K562 (cell line): Measurements from ENCODE around the gene STAG2. TPM values are rescaled to one million over a fixed set of nuclear protein-coding genes. Genes with fewer than 3 reads are reported as not detected.
A peak's percentile ranks its signal among the peaks of the same experiment; 100 is the strongest.

Experiments used
- ATF2 ChIP-seq: sonication (generic); formaldehyde crosslinking; IDR thresholded peaks from 2 replicates; pipeline ENCODE4 v1.8.1; 2022; ENCODE audit warnings: missing genetic modification reagents
- CREBBP ChIP-seq: IDR thresholded peaks from one replicate; pipeline ENCODE4 v1.6.1; 2012; ENCODE audit warnings: low read depth, mild to moderate bottlenecking, control low read depth, inconsistent platforms, low read length
- DIDO1 ChIP-seq: fragments of 450-650 bp; IDR thresholded peaks from 2 replicates; pipeline ENCODE4 v1.6.1; 2016; ENCODE audit warnings: low read depth, missing biosample characterization, missing genetic modification characterization
- DPF2 ChIP-seq: fragments of 450-650 bp; IDR thresholded peaks from 2 replicates; pipeline ENCODE4 v1.6.1; 2016
- ETS2 ChIP-seq: IDR thresholded peaks from 2 replicates; pipeline ENCODE4 v1.6.1; 2016; ENCODE audit warnings: borderline replicate concordance, missing genetic modification characterization, mild to moderate bottlenecking, moderate library complexity, missing compliant biosample characterization; ENCODE audit not compliant: poor library complexity, severe bottlenecking
- FOXP1 ChIP-seq: sonication (generic); formaldehyde crosslinking; IDR thresholded peaks from 2 replicates; pipeline ENCODE4 v1.8.0; 2022; ENCODE audit warnings: mild to moderate bottlenecking, missing genetic modification reagents
- HDAC2 ChIP-seq: fragments of 450-650 bp; IDR thresholded peaks from 2 replicates; pipeline ENCODE4 v1.6.1; 2016; ENCODE audit warnings: mild to moderate bottlenecking
- HLTF ChIP-seq: fragments of 450-650 bp; IDR thresholded peaks from 2 replicates; pipeline ENCODE4 v1.6.1; 2016
- MNT ChIP-seq, 2 experiments: fragments of 450-650 bp; conservative IDR thresholded peaks; 2 replicates each; pipeline ENCODE4 v1.6.1; 2017; ENCODE audit warnings: mild to moderate bottlenecking in 2 of 2, moderate library complexity in 2 of 2
- NCOA4 ChIP-seq: fragments of 450-650 bp; IDR thresholded peaks from 2 replicates; pipeline ENCODE4 v1.6.1; 2018; ENCODE audit warnings: mild to moderate bottlenecking; ENCODE audit not compliant: partially characterized antibody
- NFE2 ChIP-seq: IDR thresholded peaks from 2 replicates; pipeline ENCODE4 v1.6.1; 2014; ENCODE audit warnings: antibody characterized with exemption, low read depth
- NFE2L1 ChIP-seq: fragments of 450-650 bp; IDR thresholded peaks from 2 replicates; pipeline ENCODE4 v1.6.1; 2016; ENCODE audit warnings: missing genetic modification characterization, low read depth, mild to moderate bottlenecking, missing compliant biosample characterization, moderate library complexity, borderline replicate concordance
- NFYB ChIP-seq: IDR thresholded peaks from 2 replicates; pipeline ENCODE4 v1.6.1; 2011; ENCODE audit warnings: mild to moderate bottlenecking, moderate library complexity; ENCODE audit not compliant: insufficient read length; ENCODE audit errors: extremely low read depth
- PHB ChIP-seq: fragments of 250-450 bp; sonication (Bioruptor Pico); IDR thresholded peaks from 2 replicates; pipeline ENCODE4 v1.5.0; 2021
- PHB2 ChIP-seq: fragments of 450-650 bp; IDR thresholded peaks from 2 replicates; pipeline ENCODE4 v1.6.1; 2017; ENCODE audit warnings: low read depth
- POLR2A ChIP-seq: fragments of 450-650 bp; conservative IDR thresholded peaks from 2 replicates; pipeline ENCODE4 v1.6.1; 2016
- PPARD ChIP-seq: fragments of 250-450 bp; sonication (Bioruptor Pico); IDR thresholded peaks from 2 replicates; pipeline ENCODE4 v1.8.0; 2022; ENCODE audit warnings: inconsistent platforms, mild to moderate bottlenecking, moderate library complexity
- RHOXF2B ChIP-seq: fragments of 250-450 bp; sonication (Bioruptor Pico); conservative IDR thresholded peaks from 2 replicates; pipeline ENCODE4 v1.5.1; 2021
- SLC30A9 ChIP-seq: fragments of 250-450 bp; sonication (Bioruptor Pico); IDR thresholded peaks from 2 replicates; pipeline ENCODE4 v1.8.0; 2022; ENCODE audit warnings: mild to moderate bottlenecking, moderate library complexity
- SMARCE1 ChIP-seq: fragments of 450-650 bp; IDR thresholded peaks from 2 replicates; pipeline ENCODE4 v1.7.1; 2016; ENCODE audit warnings: mild to moderate bottlenecking
- TBP ChIP-seq: optimal IDR thresholded peaks from 2 replicates; pipeline ENCODE3; 2011; ENCODE audit warnings: low read depth, low read length, improper control_type of control experiment
- TOE1 ChIP-seq, 2 experiments: fragments of 450-650 bp in 1 of 2; sonication (generic) in 1 of 2; formaldehyde crosslinking in 1 of 2; IDR thresholded peaks; 2 replicates each; pipeline versions ENCODE4 v1.7.1 to v1.8.0; 2016 to 2022; ENCODE audit warnings: borderline replicate concordance in 2 of 2, mild to moderate bottlenecking in 2 of 2, antibody characterized with exemption in 1 of 2, inconsistent platforms in 1 of 2, low read depth in 1 of 2, missing genetic modification reagents in 1 of 2, moderate library complexity in 1 of 2
- U2AF2 ChIP-seq: fragments of 200-400 bp; formaldehyde crosslinking; optimal IDR thresholded peaks from 2 replicates; pipeline ENCODE3; 2017; ENCODE audit warnings: low read depth, mild to moderate bottlenecking, low read length
- YBX1 ChIP-seq: fragments of 450-650 bp; IDR thresholded peaks from 2 replicates; pipeline ENCODE4 v1.7.1; 2016; ENCODE audit warnings: mild to moderate bottlenecking
- ZC3H8 ChIP-seq: fragments of 450-650 bp; IDR thresholded peaks from 2 replicates; pipeline ENCODE4 v1.6.1; 2017
- ZEB2 ChIP-seq: fragments of 450-650 bp; IDR thresholded peaks from 2 replicates; pipeline ENCODE4 v1.6.1; 2016
- ZFP1 ChIP-seq: fragments of 450-650 bp; formaldehyde crosslinking; IDR thresholded peaks from 2 replicates; pipeline ENCODE4 v1.4.0; 2020; ENCODE audit warnings: mild to moderate bottlenecking, mixed read lengths
- polyA plus RNA-seq, 8 experiments: library from polyadenylated mRNA; depleted of rRNA in 4 of 8; stranded (reverse) in 5 of 8; unstranded in 3 of 8; fragments of >200 nt; fragmentation: Nextera tagmentation in 2 of 8; fragmentation: Illumina TruSeq in 1 of 8; extraction: Ambion mirVana in 2 of 8; extraction: Trizol in 1 of 8; gene quantifications; 2 replicates each; pipeline versions ENCODE4 v1.2.1 to v1.2.3, GENCODE V29; 2011 to 2014; ENCODE audit warnings: inconsistent platforms in 1 of 8, missing spikeins in 1 of 8
- total RNA-seq, 7 experiments: library from RNA; depleted of rRNA in 6 of 7; stranded (reverse); fragments of >200 nt in 6 of 7; fragmentation: Illumina TruSeq in 2 of 7; extraction: Trizol in 2 of 7; gene quantifications; 2 replicates each; pipeline versions ENCODE4 v1.2.1 to v1.2.3, GENCODE V29; 2011 to 2021; ENCODE audit warnings: low replicate concordance in 1 of 7
- TF ChIP-seq, protein P1 (sequence below): fragments of 250-450 bp; sonication (Bioruptor Pico); IDR thresholded peaks from 2 replicates; pipeline ENCODE4 v1.8.0; 2022; ENCODE audit warnings: moderate library complexity, mild to moderate bottlenecking, inconsistent platforms

Gene STAG2
- total and polyA plus RNA-seq, 9 of the 15 experiments (the other 6 are each of a cell fraction or from before 2014, with no cell fraction given) = 40.3 to 133 (median 90.1) TPM

DNA sequence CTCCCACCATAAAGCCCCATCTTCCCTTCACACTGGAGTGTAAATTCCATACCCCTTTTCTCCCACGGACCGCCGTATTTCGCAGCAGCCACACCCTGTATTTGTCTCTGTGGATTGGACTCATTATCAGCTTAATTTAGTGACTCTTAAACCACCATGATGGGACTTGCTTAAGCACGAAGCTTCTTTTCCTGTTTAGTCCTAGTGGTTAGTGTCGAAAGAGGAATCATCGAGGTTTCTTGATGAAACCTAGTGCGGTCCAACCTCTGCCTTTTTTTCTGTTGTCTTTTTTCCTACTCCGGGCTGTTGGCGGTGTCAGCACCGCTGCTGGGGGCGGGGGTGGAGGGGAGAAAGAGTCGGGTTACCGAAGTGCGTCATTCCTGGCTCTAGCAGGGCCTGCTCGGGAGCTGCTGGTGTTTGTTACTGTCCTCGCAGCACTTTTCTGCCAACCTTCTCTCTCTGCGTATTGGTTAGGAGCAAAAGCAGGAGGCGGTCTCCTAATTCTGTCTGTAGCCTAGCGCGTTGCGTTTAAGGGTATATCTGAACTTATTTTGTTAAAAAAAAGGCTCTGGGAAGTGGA lies 1.4 kb downstream of the STAG2 start (continued):
- no peak for TF ChIP-seq TOE1 (IDR thresholded peaks at IDR 0.05; ENCODE audit: borderline replicate concordance)
- no peak for TF ChIP-seq TOE1 (CRISPR knock-in tag; IDR thresholded peaks at IDR 0.05; ENCODE audit: borderline replicate concordance, low read depth)
- TF ChIP-seq ETS2 = no peak
- no peak for TF ChIP-seq PHB (CRISPR knock-in tag)
- TF ChIP-seq ZFP1 (CRISPR knock-in tag) = no peak
- TF ChIP-seq YBX1 = no peak
- peak; percentile 53 to 63; a peak in 3 of 4 replicates for TF ChIP-seq MNT (conservative IDR thresholded peaks at IDR 0.05)
- no peak for TF ChIP-seq SMARCE1
- TF ChIP-seq ZC3H8 = no peak
- no peak for TF ChIP-seq ATF2 (CRISPR knock-in tag)
- no peak for TF ChIP-seq NFE2L1 (tag)
- TF ChIP-seq HLTF = no peak
- TF ChIP-seq U2AF2 = no peak
- TF ChIP-seq ZEB2 = no peak
- TF ChIP-seq PHB2 = no peak
- no peak for TF ChIP-seq NCOA4
- peak; percentile 94 for TF ChIP-seq TBP
- TF ChIP-seq FOXP1 (CRISPR knock-in tag) = no peak
- no peak for TF ChIP-seq NFYB
- TF ChIP-seq HDAC2 = no peak
- no peak for TF ChIP-seq DIDO1 (tag)
- TF ChIP-seq DPF2 = peak; percentile 44; the same call in 1 of the 2 replicates
- TF ChIP-seq SLC30A9 = no peak
- TF ChIP-seq PPARD (CRISPR knock-in tag) = no peak
- peak; percentile 85 for TF ChIP-seq POLR2A
- TF ChIP-seq, protein P1, sequence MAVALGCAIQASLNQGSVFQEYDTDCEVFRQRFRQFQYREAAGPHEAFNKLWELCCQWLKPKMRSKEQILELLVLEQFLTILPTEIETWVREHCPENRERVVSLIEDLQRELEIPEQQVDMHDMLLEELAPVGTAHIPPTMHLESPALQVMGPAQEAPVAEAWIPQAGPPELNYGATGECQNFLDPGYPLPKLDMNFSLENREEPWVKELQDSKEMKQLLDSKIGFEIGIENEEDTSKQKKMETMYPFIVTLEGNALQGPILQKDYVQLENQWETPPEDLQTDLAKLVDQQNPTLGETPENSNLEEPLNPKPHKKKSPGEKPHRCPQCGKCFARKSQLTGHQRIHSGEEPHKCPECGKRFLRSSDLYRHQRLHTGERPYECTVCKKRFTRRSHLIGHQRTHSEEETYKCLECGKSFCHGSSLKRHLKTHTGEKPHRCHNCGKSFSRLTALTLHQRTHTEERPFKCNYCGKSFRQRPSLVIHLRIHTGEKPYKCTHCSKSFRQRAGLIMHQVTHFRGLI (CRISPR knock-in tag) = no peak
- no peak for TF ChIP-seq NFE2
- no peak for TF ChIP-seq RHOXF2B
- no peak for TF ChIP-seq CREBBP
